GM12878 (cell line): ENCODE data around the gene EEF2K.
A peak's percentile ranks its signal among the peaks of the same experiment; 100 is the strongest.

Source experiments
- CEBPB ChIP-seq, 2 experiments: fragments of 150-350 bp in 1 of 2; IDR thresholded peaks; 2 replicates each; pipeline ENCODE4 v1.6.1; 2012 to 2014; ENCODE audit warnings: low read depth in 2 of 2, low read length in 2 of 2, borderline replicate concordance in 1 of 2, inconsistent platforms in 1 of 2
- CTCF ChIP-seq, 3 experiments: IDR thresholded peaks in 2 of 3; conservative IDR thresholded peaks in 1 of 3; 2 replicates each; pipeline ENCODE4 v1.5.1; 2011; ENCODE audit warnings: low read depth in 3 of 3, low read length in 3 of 3, mild to moderate bottlenecking in 3 of 3, control low read depth in 2 of 3, moderate library complexity in 2 of 3, inconsistent platforms in 1 of 3, mixed read lengths in 1 of 3; ENCODE audit not compliant: control insufficient read depth in 2 of 3, insufficient read depth in 1 of 3; ENCODE audit errors: extremely low read depth in 1 of 3
- EZH2 ChIP-seq: IDR thresholded peaks from 2 replicates; pipeline ENCODE4 v1.6.1; 2012; ENCODE audit warnings: low read depth, mild to moderate bottlenecking, control low read depth, inconsistent platforms, low read length, borderline replicate concordance; ENCODE audit not compliant: control insufficient read depth
- MAX ChIP-seq: IDR thresholded peaks from 2 replicates; pipeline ENCODE4 v1.6.1; 2012; ENCODE audit warnings: low read depth, low read length, improper control_type of control experiment
- NR2C2 ChIP-seq: IDR thresholded peaks from 2 replicates; pipeline ENCODE4 v1.6.1; 2011; ENCODE audit warnings: borderline replicate concordance, low read depth; ENCODE audit not compliant: control insufficient read depth, insufficient read length
- POLR2A ChIP-seq: IDR thresholded peaks from 2 replicates; pipeline ENCODE4 v1.6.1; 2011; ENCODE audit warnings: low read depth, mild to moderate bottlenecking, low read length
- SMAD1 ChIP-seq: fragments of 450-650 bp; IDR thresholded peaks from 2 replicates; pipeline ENCODE4 v1.6.1; 2018; ENCODE audit warnings: mild to moderate bottlenecking, low read depth; ENCODE audit not compliant: partially characterized antibody
- ZNF622 ChIP-seq: fragments of 450-650 bp; IDR thresholded peaks from 2 replicates; pipeline ENCODE4 v1.6.1; 2017; ENCODE audit warnings: mild to moderate bottlenecking, inconsistent platforms
- TF ChIP-seq, protein P1 (sequence below): fragments of 450-650 bp; IDR thresholded peaks from 2 replicates; pipeline ENCODE4 v1.6.1; 2016; ENCODE audit warnings: mild to moderate bottlenecking, moderate library complexity, borderline replicate concordance
- TF ChIP-seq, protein P2 (sequence below): fragments of 450-650 bp; IDR thresholded peaks from 2 replicates; pipeline ENCODE4 v1.6.1; 2017; ENCODE audit warnings: mild to moderate bottlenecking
- TF ChIP-seq, protein P3 (sequence below): IDR thresholded peaks from 2 replicates; pipeline ENCODE4 v1.6.1; 2012; ENCODE audit warnings: mild to moderate bottlenecking, low read depth, low read length

DNA sequence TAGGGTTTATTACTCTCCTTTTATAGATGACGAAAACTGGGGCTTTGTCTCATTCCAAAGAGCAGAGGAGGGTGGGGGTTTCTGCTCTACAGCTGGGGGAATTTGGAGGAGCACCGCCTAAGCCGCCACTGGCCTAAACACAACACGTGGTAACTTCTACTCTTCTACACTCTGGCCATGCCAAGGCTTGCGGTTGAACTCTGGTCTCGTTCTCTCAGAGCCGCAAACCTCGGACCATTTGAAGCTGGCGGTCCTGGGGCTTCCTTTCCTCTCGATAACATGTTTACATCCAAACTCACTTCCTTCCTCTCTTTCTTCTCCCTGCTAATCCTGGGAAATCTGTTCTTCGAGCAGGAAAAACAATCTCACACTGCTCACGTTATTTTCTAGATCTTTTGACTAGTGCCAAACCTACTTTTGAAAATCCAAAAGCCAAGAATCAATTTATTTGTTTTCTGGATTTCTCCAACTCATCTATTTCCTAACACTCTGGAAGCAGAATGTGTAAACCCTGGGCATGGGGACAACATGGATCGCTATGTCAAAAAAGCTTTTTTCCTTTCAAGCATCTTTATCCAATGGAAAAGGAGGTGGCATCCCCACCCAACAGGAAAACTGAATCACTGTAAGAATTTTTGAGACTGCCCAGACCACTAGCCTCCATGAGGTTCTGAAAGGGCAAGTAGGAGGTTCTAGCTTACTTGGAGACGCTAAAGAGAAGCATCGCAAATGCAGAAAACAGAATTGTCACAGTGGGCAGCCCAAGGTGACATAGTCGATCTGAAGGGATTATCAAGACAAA lies 13.6 kb upstream of the EEF2K start:
- TF ChIP-seq CEBPB (IDR thresholded peaks at IDR 0.05; ENCODE audit: borderline replicate concordance in 1 of 2, low read depth in 2 of 2, low read length in 2 of 2) (no peak), EZH2 (no peak), NR2C2 (no peak), CTCF (IDR thresholded peaks at IDR 0.05 in 2 of 3, conservative IDR thresholded peaks at IDR 0.05 in 1 of 3; ENCODE audit: control insufficient read depth in 2 of 3, extremely low read depth in 1 of 3, insufficient read depth in 1 of 3, low read depth in 3 of 3, low read length in 3 of 3) (no peak), MAX (peak; percentile 90), ZNF622 (no peak), SMAD1 (no peak), POLR2A (no peak)
- TF ChIP-seq, protein P1, sequence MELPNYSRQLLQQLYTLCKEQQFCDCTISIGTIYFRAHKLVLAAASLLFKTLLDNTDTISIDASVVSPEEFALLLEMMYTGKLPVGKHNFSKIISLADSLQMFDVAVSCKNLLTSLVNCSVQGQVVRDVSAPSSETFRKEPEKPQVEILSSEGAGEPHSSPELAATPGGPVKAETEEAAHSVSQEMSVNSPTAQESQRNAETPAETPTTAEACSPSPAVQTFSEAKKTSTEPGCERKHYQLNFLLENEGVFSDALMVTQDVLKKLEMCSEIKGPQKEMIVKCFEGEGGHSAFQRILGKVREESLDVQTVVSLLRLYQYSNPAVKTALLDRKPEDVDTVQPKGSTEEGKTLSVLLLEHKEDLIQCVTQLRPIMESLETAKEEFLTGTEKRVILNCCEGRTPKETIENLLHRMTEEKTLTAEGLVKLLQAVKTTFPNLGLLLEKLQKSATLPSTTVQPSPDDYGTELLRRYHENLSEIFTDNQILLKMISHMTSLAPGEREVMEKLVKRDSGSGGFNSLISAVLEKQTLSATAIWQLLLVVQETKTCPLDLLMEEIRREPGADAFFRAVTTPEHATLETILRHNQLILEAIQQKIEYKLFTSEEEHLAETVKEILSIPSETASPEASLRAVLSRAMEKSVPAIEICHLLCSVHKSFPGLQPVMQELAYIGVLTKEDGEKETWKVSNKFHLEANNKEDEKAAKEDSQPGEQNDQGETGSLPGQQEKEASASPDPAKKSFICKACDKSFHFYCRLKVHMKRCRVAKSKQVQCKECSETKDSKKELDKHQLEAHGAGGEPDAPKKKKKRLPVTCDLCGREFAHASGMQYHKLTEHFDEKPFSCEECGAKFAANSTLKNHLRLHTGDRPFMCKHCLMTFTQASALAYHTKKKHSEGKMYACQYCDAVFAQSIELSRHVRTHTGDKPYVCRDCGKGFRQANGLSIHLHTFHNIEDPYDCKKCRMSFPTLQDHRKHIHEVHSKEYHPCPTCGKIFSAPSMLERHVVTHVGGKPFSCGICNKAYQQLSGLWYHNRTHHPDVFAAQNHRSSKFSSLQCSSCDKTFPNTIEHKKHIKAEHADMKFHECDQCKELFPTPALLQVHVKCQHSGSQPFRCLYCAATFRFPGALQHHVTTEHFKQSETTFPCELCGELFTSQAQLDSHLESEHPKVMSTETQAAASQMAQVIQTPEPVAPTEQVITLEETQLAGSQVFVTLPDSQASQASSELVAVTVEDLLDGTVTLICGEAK: no peak
- TF ChIP-seq, protein P2, sequence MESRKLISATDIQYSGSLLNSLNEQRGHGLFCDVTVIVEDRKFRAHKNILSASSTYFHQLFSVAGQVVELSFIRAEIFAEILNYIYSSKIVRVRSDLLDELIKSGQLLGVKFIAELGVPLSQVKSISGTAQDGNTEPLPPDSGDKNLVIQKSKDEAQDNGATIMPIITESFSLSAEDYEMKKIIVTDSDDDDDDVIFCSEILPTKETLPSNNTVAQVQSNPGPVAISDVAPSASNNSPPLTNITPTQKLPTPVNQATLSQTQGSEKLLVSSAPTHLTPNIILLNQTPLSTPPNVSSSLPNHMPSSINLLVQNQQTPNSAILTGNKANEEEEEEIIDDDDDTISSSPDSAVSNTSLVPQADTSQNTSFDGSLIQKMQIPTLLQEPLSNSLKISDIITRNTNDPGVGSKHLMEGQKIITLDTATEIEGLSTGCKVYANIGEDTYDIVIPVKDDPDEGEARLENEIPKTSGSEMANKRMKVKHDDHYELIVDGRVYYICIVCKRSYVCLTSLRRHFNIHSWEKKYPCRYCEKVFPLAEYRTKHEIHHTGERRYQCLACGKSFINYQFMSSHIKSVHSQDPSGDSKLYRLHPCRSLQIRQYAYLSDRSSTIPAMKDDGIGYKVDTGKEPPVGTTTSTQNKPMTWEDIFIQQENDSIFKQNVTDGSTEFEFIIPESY: no peak
- TF ChIP-seq, protein P3, sequence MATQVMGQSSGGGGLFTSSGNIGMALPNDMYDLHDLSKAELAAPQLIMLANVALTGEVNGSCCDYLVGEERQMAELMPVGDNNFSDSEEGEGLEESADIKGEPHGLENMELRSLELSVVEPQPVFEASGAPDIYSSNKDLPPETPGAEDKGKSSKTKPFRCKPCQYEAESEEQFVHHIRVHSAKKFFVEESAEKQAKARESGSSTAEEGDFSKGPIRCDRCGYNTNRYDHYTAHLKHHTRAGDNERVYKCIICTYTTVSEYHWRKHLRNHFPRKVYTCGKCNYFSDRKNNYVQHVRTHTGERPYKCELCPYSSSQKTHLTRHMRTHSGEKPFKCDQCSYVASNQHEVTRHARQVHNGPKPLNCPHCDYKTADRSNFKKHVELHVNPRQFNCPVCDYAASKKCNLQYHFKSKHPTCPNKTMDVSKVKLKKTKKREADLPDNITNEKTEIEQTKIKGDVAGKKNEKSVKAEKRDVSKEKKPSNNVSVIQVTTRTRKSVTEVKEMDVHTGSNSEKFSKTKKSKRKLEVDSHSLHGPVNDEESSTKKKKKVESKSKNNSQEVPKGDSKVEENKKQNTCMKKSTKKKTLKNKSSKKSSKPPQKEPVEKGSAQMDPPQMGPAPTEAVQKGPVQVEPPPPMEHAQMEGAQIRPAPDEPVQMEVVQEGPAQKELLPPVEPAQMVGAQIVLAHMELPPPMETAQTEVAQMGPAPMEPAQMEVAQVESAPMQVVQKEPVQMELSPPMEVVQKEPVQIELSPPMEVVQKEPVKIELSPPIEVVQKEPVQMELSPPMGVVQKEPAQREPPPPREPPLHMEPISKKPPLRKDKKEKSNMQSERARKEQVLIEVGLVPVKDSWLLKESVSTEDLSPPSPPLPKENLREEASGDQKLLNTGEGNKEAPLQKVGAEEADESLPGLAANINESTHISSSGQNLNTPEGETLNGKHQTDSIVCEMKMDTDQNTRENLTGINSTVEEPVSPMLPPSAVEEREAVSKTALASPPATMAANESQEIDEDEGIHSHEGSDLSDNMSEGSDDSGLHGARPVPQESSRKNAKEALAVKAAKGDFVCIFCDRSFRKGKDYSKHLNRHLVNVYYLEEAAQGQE: no peak
